HepG2 (cell line): ENCODE results near the gene EPHA4.

Experiments
- CTCF ChIP-seq: sonication (generic); formaldehyde crosslinking; IDR thresholded peaks from 2 replicates; pipeline ENCODE4 v1.5.0; 2020; ENCODE audit warnings: mild to moderate bottlenecking, missing genetic modification reagents, moderate library complexity
- EZH2 ChIP-seq: conservative IDR thresholded peaks from 2 replicates; pipeline ENCODE4 v1.6.1; 2012; ENCODE audit warnings: mild to moderate bottlenecking, low read depth, low read length, moderate library complexity
- FOXP4 ChIP-seq: sonication (generic); formaldehyde crosslinking; IDR thresholded peaks from 2 replicates; pipeline ENCODE4 v1.4.0; 2020; ENCODE audit warnings: missing genetic modification reagents
- SIN3A ChIP-seq: IDR thresholded peaks from 2 replicates; pipeline ENCODE4 v1.6.1; 2011; ENCODE audit warnings: low read depth, mild to moderate bottlenecking, control low read depth, low read length, borderline replicate concordance
- SMAD1 ChIP-seq: sonication (generic); formaldehyde crosslinking; IDR thresholded peaks from 2 replicates; pipeline ENCODE4 v1.4.0; 2020; ENCODE audit warnings: missing genetic modification reagents, low read depth, mild to moderate bottlenecking, borderline replicate concordance
- TBL1XR1 ChIP-seq: fragments of 150-350 bp; IDR thresholded peaks from 2 replicates; pipeline ENCODE4 v1.6.1; 2014; ENCODE audit warnings: borderline replicate concordance, low read length; ENCODE audit not compliant: partially characterized antibody
- ZNF18 ChIP-seq: sonication (generic); formaldehyde crosslinking; IDR thresholded peaks from 2 replicates; pipeline ENCODE4 v1.8.0; 2022; ENCODE audit warnings: mild to moderate bottlenecking, missing genetic modification reagents; ENCODE audit not compliant: insufficient replicate concordance
- TF ChIP-seq, protein P1 (sequence below): sonication (generic); formaldehyde crosslinking; IDR thresholded peaks from 2 replicates; pipeline ENCODE4 v1.8.1; 2022; ENCODE audit warnings: mild to moderate bottlenecking, missing genetic modification reagents
- TF ChIP-seq, protein P2 (sequence below): sonication (generic); formaldehyde crosslinking; IDR thresholded peaks from 2 replicates; pipeline ENCODE4 v1.8.1; 2023; ENCODE audit warnings: mild to moderate bottlenecking, moderate library complexity, missing genetic modification reagents
- TF ChIP-seq, protein P3 (sequence below): sonication (generic); formaldehyde crosslinking; IDR thresholded peaks from 2 replicates; pipeline ENCODE4 v1.9.0; 2022; ENCODE audit warnings: missing genetic modification reagents, mild to moderate bottlenecking, borderline replicate concordance

DNA sequence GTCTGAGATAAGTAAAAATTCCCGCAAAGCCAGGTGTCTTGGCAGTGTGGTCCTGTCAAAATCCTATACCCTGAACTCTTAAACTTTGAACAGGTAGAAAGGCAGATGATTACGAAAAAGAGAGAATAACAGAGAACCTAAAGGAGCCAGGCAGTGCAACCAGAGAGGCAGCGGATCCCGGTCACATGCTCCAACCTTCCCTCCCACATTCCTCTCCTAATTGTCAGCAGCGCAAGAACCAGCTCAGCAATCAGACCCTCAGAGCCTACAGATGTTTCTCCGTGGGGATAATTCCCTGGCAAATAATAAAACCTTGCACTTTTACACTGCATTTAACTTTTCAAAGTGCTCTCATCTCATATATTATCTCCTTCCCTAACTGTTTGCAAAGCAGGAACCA, 124.8 kb downstream of the EPHA4 start:
- TF ChIP-seq, protein P1, sequence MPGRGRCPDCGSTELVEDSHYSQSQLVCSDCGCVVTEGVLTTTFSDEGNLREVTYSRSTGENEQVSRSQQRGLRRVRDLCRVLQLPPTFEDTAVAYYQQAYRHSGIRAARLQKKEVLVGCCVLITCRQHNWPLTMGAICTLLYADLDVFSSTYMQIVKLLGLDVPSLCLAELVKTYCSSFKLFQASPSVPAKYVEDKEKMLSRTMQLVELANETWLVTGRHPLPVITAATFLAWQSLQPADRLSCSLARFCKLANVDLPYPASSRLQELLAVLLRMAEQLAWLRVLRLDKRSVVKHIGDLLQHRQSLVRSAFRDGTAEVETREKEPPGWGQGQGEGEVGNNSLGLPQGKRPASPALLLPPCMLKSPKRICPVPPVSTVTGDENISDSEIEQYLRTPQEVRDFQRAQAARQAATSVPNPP: no peak
- TF ChIP-seq CTCF (CRISPR knock-in tag) (no peak), ZNF18 (CRISPR knock-in tag) (no peak), TBL1XR1 (no peak), EZH2 (no peak), SMAD1 (CRISPR knock-in tag) (no peak), FOXP4 (CRISPR knock-in tag) (no peak), SIN3A (no peak)
- TF ChIP-seq, protein P2, sequence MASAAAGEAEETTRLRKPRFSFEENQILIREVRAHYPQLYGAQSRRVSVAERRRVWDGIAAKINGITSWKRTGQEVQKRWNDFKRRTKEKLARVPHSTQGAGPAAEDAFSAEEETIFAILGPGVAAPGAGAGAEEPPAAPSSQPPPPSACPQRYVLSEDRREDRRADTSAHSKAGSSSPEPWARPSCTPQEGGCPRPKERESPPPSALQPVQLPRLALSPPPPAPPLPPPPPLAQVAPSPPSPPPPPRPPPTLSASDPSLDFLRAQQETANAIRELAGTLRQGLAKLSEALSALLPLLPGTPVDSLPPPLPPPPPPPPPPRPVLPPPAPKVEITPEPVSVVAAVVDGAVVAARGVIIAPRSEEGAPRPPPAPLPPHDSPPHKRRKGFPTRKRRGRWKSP: no peak
- TF ChIP-seq, protein P3, sequence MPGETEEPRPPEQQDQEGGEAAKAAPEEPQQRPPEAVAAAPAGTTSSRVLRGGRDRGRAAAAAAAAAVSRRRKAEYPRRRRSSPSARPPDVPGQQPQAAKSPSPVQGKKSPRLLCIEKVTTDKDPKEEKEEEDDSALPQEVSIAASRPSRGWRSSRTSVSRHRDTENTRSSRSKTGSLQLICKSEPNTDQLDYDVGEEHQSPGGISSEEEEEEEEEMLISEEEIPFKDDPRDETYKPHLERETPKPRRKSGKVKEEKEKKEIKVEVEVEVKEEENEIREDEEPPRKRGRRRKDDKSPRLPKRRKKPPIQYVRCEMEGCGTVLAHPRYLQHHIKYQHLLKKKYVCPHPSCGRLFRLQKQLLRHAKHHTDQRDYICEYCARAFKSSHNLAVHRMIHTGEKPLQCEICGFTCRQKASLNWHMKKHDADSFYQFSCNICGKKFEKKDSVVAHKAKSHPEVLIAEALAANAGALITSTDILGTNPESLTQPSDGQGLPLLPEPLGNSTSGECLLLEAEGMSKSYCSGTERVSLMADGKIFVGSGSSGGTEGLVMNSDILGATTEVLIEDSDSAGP: no peak
